ENCODE data around the gene PROM1. TPM values are rescaled to one million over a fixed set of nuclear protein-coding genes. Genes with fewer than 3 reads are reported as not detected.

The PROM1 gene
- total RNA-seq, 2 donors from 2014 or later: not detected

- H3K9me3 ChIP-seq (ENCODE audit: control insufficient read depth, low read length, poor library complexity, severe bottlenecking): no peaks in the 10 kb centered on the region
- Mint-ChIP-seq H3K27me3 (peaks cover 34% of the 10 kb centered on the region), H3K4me1 (no peaks in the 10 kb centered on the region), H3K36me3 (ENCODE audit: low read depth) (no peaks in the 10 kb centered on the region), H3K4me3 (no peak overlapping the region), H3K27ac (no peak overlapping the region)
- ATAC-seq: no peak
- DNase-seq: no peak
Observed at GRCh38 chr4:16005676-16006075, 78.1 kb downstream of the PROM1 start.

GRCh38 chr4:16001484-16001858 is 82.4 kb downstream of the PROM1 start:
- Mint-ChIP-seq H3K27me3 (peaks cover 24% of the 10 kb centered on the region), H3K36me3 (ENCODE audit: low read depth) (no peaks in the 10 kb centered on the region), H3K4me1 (no peaks in the 10 kb centered on the region), H3K4me3 (no peak overlapping the region), H3K27ac (no peak overlapping the region)
- DNase-seq (no peak), ATAC-seq (peak; percentile 81)
- H3K9me3 ChIP-seq (ENCODE audit: control insufficient read depth, low read length, poor library complexity, severe bottlenecking): no peaks in the 10 kb centered on the region

GRCh38 chr4:16000708-16001483 is 82.9 kb downstream of the PROM1 start:
- Mint-ChIP-seq H3K4me1 (no peaks in the 10 kb centered on the region), H3K27me3 (peaks cover 18% of the 10 kb centered on the region), H3K36me3 (ENCODE audit: low read depth) (no peaks in the 10 kb centered on the region), H3K27ac (no peak overlapping the region), H3K4me3 (no peak overlapping the region)
- ATAC-seq (no peak), DNase-seq (no peak)
- H3K9me3 ChIP-seq (ENCODE audit: control insufficient read depth, low read length, poor library complexity, severe bottlenecking): no peaks in the 10 kb centered on the region

GRCh38 chr4:15996773-15997172 is 87.0 kb downstream of the PROM1 start:
- H3K4me1 Mint-ChIP-seq: peaks cover 3% of the 10 kb centered on the region
- no peak overlapping the region for H3K27ac Mint-ChIP-seq

GRCh38 chr4:15995826-15996225 is 88.0 kb downstream of the PROM1 start:
- H3K9me3 ChIP-seq (ENCODE audit: control insufficient read depth, low read length, poor library complexity, severe bottlenecking): no peaks in the 10 kb centered on the region
- no peak overlapping the region for H3K27ac Mint-ChIP-seq
- no peaks in the 10 kb centered on the region for H3K36me3 Mint-ChIP-seq (ENCODE audit: low read depth)
- ATAC-seq (no peak), DNase-seq (no peak)
- H3K27me3 Mint-ChIP-seq: peaks cover 38% of the 10 kb centered on the region
- H3K4me3 Mint-ChIP-seq: no peak overlapping the region
- peaks cover 3% of the 10 kb centered on the region for H3K4me1 Mint-ChIP-seq

More at GRCh38 chr4:15996773-15997172, 87.0 kb downstream of the PROM1 start:
- DNase-seq (no peak), ATAC-seq (no peak)
- H3K27me3 Mint-ChIP-seq: peaks cover 36% of the 10 kb centered on the region
- H3K9me3 ChIP-seq (ENCODE audit: control insufficient read depth, low read length, poor library complexity, severe bottlenecking): no peaks in the 10 kb centered on the region
- H3K4me3 Mint-ChIP-seq: no peak overlapping the region
- H3K36me3 Mint-ChIP-seq (ENCODE audit: low read depth): no peaks in the 10 kb centered on the region

GRCh38 chr4:15992167-15992485 is 91.7 kb downstream of the PROM1 start:
- H3K9me3 ChIP-seq (ENCODE audit: control insufficient read depth, low read length, poor library complexity, severe bottlenecking): no peaks in the 10 kb centered on the region
- ATAC-seq (no peak), DNase-seq (no peak)
- Mint-ChIP-seq H3K27me3 (peaks cover 59% of the 10 kb centered on the region), H3K36me3 (ENCODE audit: low read depth) (no peaks in the 10 kb centered on the region), H3K4me3 (no peak overlapping the region), H3K4me1 (peaks cover 3% of the 10 kb centered on the region), H3K27ac (no peak overlapping the region)

GRCh38 chr4:15990570-15991285 is 93.1 kb downstream of the PROM1 start:
- Mint-ChIP-seq H3K4me1 (peaks cover 3% of the 10 kb centered on the region), H3K4me3 (no peak overlapping the region), H3K27ac (no peak overlapping the region), H3K36me3 (ENCODE audit: low read depth) (no peaks in the 10 kb centered on the region), H3K27me3 (peaks cover 72% of the 10 kb centered on the region)
- ATAC-seq (no peak), DNase-seq (no peak)
- H3K9me3 ChIP-seq (ENCODE audit: control insufficient read depth, low read length, poor library complexity, severe bottlenecking): no peaks in the 10 kb centered on the region

- DNase-seq (no peak), ATAC-seq (no peak)
- Mint-ChIP-seq H3K4me1 (no peaks in the 10 kb centered on the region), H3K27me3 (peaks cover 64% of the 10 kb centered on the region), H3K4me3 (no peak overlapping the region), H3K27ac (no peak overlapping the region), H3K36me3 (ENCODE audit: low read depth) (no peaks in the 10 kb centered on the region)
- no peaks in the 10 kb centered on the region for H3K9me3 ChIP-seq (ENCODE audit: control insufficient read depth, low read length, poor library complexity, severe bottlenecking)
Observed at GRCh38 chr4:15989424-15989823, 94.4 kb downstream of the PROM1 start.

GRCh38 chr4:15988222-15988621 is 95.6 kb downstream of the PROM1 start:
- no peak for ATAC-seq
- no peak for DNase-seq
- Mint-ChIP-seq H3K27ac (no peak overlapping the region), H3K4me1 (peaks cover 5% of the 10 kb centered on the region), H3K36me3 (ENCODE audit: low read depth) (no peaks in the 10 kb centered on the region), H3K27me3 (peaks cover 68% of the 10 kb centered on the region), H3K4me3 (no peak overlapping the region)
- no peaks in the 10 kb centered on the region for H3K9me3 ChIP-seq (ENCODE audit: control insufficient read depth, low read length, poor library complexity, severe bottlenecking)

- Mint-ChIP-seq H3K27ac (no peak overlapping the region), H3K4me3 (no peak overlapping the region), H3K4me1 (peaks cover 5% of the 10 kb centered on the region), H3K27me3 (peaks cover 74% of the 10 kb centered on the region), H3K36me3 (ENCODE audit: low read depth) (no peaks in the 10 kb centered on the region)
- H3K9me3 ChIP-seq (ENCODE audit: control insufficient read depth, low read length, poor library complexity, severe bottlenecking): no peaks in the 10 kb centered on the region
- no peak for DNase-seq
- no peak for ATAC-seq
Observed at GRCh38 chr4:15986907-15987306, 96.9 kb downstream of the PROM1 start.

- ATAC-seq: no peak
- DNase-seq: no peak
- no peaks in the 10 kb centered on the region for H3K36me3 Mint-ChIP-seq (ENCODE audit: low read depth)
- H3K4me3 Mint-ChIP-seq: no peak overlapping the region
- H3K9me3 ChIP-seq (ENCODE audit: control insufficient read depth, low read length, poor library complexity, severe bottlenecking): no peaks in the 10 kb centered on the region
- H3K4me1 Mint-ChIP-seq: peaks cover 5% of the 10 kb centered on the region
- no peak overlapping the region for H3K27ac Mint-ChIP-seq
- peaks cover 59% of the 10 kb centered on the region for H3K27me3 Mint-ChIP-seq
Observed at GRCh38 chr4:15983610-15984009, 100.2 kb downstream of the PROM1 start.

GRCh38 chr4:15982842-15983524 is 100.8 kb downstream of the PROM1 start:
- Mint-ChIP-seq H3K27ac (no peak overlapping the region), H3K4me3 (no peak overlapping the region), H3K36me3 (ENCODE audit: low read depth) (no peaks in the 10 kb centered on the region), H3K4me1 (peaks cover 5% of the 10 kb centered on the region), H3K27me3 (peaks cover 62% of the 10 kb centered on the region)
- no peaks in the 10 kb centered on the region for H3K9me3 ChIP-seq (ENCODE audit: control insufficient read depth, low read length, poor library complexity, severe bottlenecking)
- DNase-seq: no peak
- no peak for ATAC-seq
